ENCODE measurements around the gene TNFRSF14. TPM values are rescaled to one million over a fixed set of nuclear protein-coding genes. Genes with fewer than 3 reads are reported as not detected.

The TNFRSF14 gene
- total and polyA plus RNA-seq, 2 of the 13 experiments (the other 11 are each of a cell fraction or from before 2014, with no cell fraction given): 11.9 to 49.9 TPM

DNA sequence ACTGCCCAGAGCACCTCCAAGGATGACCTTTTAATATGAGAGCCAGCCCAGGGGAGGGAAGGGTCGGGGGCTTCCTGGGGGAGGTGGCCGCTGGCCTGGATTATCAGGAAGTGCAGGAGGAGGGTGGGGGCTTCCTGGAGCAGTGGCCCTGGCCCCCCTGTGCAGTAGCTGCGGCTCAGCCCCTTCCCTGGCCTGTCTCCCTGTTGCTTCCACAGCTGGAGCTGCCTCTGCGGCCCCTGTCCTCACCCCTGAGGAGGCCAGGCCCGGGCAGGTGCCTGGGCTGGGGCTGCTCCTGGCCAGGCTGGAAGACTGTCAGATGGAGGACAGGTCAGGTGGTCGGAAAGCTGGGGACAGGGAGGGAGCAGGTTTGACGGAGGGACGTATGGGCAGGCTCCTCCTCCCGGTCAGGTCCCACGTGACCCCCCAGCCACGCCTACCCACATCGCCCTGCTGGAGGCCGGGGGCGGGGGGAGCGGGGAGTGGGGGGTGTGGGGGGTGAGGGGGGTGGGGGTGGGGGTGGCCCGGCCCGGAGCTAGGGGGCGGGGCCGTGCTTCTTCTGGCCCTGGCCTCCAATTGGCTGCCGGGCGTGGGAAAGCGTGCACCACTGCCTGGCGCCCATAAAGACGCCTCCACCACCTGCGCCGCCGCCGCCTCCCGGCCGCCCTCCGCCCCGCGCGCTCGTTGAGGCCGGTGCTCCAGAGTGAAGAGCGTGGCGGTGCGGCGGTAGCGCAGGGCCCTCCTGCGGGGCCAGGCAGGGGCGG, 10.2 kb upstream of the TNFRSF14 start (continued):
- TF ChIP-seq ZNF501 (CRISPR knock-in tag; IDR thresholded peaks at IDR 0.05) (no peak; the same call in 1 of the 2 replicates), HES4 (CRISPR knock-in tag; IDR thresholded peaks at IDR 0.05; ENCODE audit: borderline replicate concordance) (peak; percentile 85; the same call in 1 of the 2 replicates), HNRNPLL (IDR thresholded peaks at IDR 0.05; ENCODE audit: low read depth, low read length, poor library complexity, severe bottlenecking) (peak; percentile 97), ZNF563 (CRISPR knock-in tag; IDR thresholded peaks at IDR 0.05) (peak; percentile 83; the same call in 1 of the 2 replicates), ZNF235 (CRISPR knock-in tag; IDR thresholded peaks at IDR 0.05; ENCODE audit: borderline replicate concordance) (no peak), SMYD3 (CRISPR knock-in tag; IDR thresholded peaks at IDR 0.05) (no peak), ZNF761 (CRISPR knock-in tag; conservative IDR thresholded peaks at IDR 0.05) (no peak), ADNP (CRISPR knock-in tag; IDR thresholded peaks at IDR 0.05) (no peak; the same call in 1 of the 2 replicates), ZBTB42 (CRISPR knock-in tag; IDR thresholded peaks at IDR 0.05) (no peak)
- TF ChIP-seq, protein P1, sequence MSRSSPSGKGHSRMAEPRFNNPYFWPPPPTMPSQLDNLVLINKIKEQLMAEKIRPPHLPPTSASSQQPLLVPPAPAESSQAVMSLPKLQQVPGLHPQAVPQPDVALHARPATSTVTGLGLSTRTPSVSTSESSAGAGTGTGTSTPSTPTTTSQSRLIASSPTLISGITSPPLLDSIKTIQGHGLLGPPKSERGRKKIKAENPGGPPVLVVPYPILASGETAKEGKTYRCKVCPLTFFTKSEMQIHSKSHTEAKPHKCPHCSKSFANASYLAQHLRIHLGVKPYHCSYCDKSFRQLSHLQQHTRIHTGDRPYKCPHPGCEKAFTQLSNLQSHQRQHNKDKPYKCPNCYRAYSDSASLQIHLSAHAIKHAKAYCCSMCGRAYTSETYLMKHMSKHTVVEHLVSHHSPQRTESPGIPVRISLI (CRISPR knock-in tag; IDR thresholded peaks at IDR 0.05; ENCODE audit: borderline replicate concordance): no peak
- TF ChIP-seq, protein P2, sequence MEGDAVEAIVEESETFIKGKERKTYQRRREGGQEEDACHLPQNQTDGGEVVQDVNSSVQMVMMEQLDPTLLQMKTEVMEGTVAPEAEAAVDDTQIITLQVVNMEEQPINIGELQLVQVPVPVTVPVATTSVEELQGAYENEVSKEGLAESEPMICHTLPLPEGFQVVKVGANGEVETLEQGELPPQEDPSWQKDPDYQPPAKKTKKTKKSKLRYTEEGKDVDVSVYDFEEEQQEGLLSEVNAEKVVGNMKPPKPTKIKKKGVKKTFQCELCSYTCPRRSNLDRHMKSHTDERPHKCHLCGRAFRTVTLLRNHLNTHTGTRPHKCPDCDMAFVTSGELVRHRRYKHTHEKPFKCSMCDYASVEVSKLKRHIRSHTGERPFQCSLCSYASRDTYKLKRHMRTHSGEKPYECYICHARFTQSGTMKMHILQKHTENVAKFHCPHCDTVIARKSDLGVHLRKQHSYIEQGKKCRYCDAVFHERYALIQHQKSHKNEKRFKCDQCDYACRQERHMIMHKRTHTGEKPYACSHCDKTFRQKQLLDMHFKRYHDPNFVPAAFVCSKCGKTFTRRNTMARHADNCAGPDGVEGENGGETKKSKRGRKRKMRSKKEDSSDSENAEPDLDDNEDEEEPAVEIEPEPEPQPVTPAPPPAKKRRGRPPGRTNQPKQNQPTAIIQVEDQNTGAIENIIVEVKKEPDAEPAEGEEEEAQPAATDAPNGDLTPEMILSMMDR (CRISPR knock-in tag; IDR thresholded peaks at IDR 0.05): no peak
- TF ChIP-seq, protein P3, sequence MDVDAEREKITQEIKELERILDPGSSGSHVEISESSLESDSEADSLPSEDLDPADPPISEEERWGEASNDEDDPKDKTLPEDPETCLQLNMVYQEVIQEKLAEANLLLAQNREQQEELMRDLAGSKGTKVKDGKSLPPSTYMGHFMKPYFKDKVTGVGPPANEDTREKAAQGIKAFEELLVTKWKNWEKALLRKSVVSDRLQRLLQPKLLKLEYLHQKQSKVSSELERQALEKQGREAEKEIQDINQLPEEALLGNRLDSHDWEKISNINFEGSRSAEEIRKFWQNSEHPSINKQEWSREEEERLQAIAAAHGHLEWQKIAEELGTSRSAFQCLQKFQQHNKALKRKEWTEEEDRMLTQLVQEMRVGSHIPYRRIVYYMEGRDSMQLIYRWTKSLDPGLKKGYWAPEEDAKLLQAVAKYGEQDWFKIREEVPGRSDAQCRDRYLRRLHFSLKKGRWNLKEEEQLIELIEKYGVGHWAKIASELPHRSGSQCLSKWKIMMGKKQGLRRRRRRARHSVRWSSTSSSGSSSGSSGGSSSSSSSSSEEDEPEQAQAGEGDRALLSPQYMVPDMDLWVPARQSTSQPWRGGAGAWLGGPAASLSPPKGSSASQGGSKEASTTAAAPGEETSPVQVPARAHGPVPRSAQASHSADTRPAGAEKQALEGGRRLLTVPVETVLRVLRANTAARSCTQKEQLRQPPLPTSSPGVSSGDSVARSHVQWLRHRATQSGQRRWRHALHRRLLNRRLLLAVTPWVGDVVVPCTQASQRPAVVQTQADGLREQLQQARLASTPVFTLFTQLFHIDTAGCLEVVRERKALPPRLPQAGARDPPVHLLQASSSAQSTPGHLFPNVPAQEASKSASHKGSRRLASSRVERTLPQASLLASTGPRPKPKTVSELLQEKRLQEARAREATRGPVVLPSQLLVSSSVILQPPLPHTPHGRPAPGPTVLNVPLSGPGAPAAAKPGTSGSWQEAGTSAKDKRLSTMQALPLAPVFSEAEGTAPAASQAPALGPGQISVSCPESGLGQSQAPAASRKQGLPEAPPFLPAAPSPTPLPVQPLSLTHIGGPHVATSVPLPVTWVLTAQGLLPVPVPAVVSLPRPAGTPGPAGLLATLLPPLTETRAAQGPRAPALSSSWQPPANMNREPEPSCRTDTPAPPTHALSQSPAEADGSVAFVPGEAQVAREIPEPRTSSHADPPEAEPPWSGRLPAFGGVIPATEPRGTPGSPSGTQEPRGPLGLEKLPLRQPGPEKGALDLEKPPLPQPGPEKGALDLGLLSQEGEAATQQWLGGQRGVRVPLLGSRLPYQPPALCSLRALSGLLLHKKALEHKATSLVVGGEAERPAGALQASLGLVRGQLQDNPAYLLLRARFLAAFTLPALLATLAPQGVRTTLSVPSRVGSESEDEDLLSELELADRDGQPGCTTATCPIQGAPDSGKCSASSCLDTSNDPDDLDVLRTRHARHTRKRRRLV (CRISPR knock-in tag; IDR thresholded peaks at IDR 0.05): no peak
- TF ChIP-seq, protein P4, sequence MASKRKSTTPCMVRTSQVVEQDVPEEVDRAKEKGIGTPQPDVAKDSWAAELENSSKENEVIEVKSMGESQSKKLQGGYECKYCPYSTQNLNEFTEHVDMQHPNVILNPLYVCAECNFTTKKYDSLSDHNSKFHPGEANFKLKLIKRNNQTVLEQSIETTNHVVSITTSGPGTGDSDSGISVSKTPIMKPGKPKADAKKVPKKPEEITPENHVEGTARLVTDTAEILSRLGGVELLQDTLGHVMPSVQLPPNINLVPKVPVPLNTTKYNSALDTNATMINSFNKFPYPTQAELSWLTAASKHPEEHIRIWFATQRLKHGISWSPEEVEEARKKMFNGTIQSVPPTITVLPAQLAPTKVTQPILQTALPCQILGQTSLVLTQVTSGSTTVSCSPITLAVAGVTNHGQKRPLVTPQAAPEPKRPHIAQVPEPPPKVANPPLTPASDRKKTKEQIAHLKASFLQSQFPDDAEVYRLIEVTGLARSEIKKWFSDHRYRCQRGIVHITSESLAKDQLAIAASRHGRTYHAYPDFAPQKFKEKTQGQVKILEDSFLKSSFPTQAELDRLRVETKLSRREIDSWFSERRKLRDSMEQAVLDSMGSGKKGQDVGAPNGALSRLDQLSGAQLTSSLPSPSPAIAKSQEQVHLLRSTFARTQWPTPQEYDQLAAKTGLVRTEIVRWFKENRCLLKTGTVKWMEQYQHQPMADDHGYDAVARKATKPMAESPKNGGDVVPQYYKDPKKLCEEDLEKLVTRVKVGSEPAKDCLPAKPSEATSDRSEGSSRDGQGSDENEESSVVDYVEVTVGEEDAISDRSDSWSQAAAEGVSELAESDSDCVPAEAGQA (IDR thresholded peaks at IDR 0.05; ENCODE audit: low read depth): no peak
- TF ChIP-seq, protein P4 (CRISPR knock-in tag; IDR thresholded peaks at IDR 0.05; ENCODE audit: borderline replicate concordance): no peak

Measured in HepG2 (cell line).